NCI-H1048 (cell line): ENCODE measurements around the gene DECR2.
"Not testable (repeated sequence)": the region's sequence is repeated elsewhere in the genome, so short reads cannot be mapped to it uniquely, and the experiment has no call there.

Experiments
- DNase-seq: peaks from one replicate; lab custom pipeline; 2025; lab: John Stamatoyannopoulos, UW

The DECR2 gene

GRCh38 chr16:367333-367903 is 34.3 kb upstream of the DECR2 start:
- no peak for DNase-seq

- no peak for DNase-seq
Observed at GRCh38 chr16:368388-369158, 33.1 kb upstream of the DECR2 start.

- DNase-seq: no peak
Observed at GRCh38 chr16:369275-369865, 32.3 kb upstream of the DECR2 start.

GRCh38 chr16:369866-370436 is 31.7 kb upstream of the DECR2 start:
- DNase-seq: no peak

GRCh38 chr16:370443-370842 is 31.2 kb upstream of the DECR2 start, which contains the start of gene MRPL28:
Gene MRPL28, minus strand, starts transcription at chr16:370538. Its CDS starts 320 bp downstream, at chr16:370218.
- DNase-seq: peak; percentile 36

- DNase-seq: no peak
Observed at GRCh38 chr16:370979-371514, 30.6 kb upstream of the DECR2 start.

- DNase-seq: no peak
Observed at GRCh38 chr16:371515-372301, 30.0 kb upstream of the DECR2 start.

GRCh38 chr16:372302-372983 is 29.2 kb upstream of the DECR2 start:
- DNase-seq: no peak

- no peak for DNase-seq
Observed at GRCh38 chr16:373020-373598, 28.6 kb upstream of the DECR2 start.

- DNase-seq: no peak
Observed at GRCh38 chr16:373848-374615, 27.7 kb upstream of the DECR2 start.

GRCh38 chr16:374616-374926 is 27.1 kb upstream of the DECR2 start:
- DNase-seq: no peak

GRCh38 chr16:375212-375611 is 26.5 kb upstream of the DECR2 start:
- no peak for DNase-seq

GRCh38 chr16:375927-376816 is 25.5 kb upstream of the DECR2 start:
- no peak for DNase-seq

GRCh38 chr16:376817-377418 is 24.8 kb upstream of the DECR2 start:
- no peak for DNase-seq

GRCh38 chr16:377419-377951 is 24.2 kb upstream of the DECR2 start:
- DNase-seq: no peak

- not testable (repeated sequence) for DNase-seq
Observed at GRCh38 chr16:378113-378820, 23.4 kb upstream of the DECR2 start.

GRCh38 chr16:378821-379182 is 22.9 kb upstream of the DECR2 start:
- no peak for DNase-seq
